Activated T-helper 2 cell treated with anti-CD3 and anti-CD28 coated beads, Interferon-gamma antibody, Interleukin-2, Interleukin-4, amounts not matched to agents 10 μg/mL and 5 μg/mL and 100 μg/mL, durations not matched to agents 14 hours and 24 hours and 36 hours (primary cell): ENCODE results near the gene SLC26A3. TPM values are rescaled to one million over a fixed set of nuclear protein-coding genes. Genes with fewer than 3 reads are reported as not detected.

Experiments
- DNase-seq: peaks from one replicate; pipeline ENCODE4 v3.0.0; 2021; ENCODE audit warnings: low spot score
- H3K27ac Mint-ChIP-seq: one replicate; pipeline ENCODE4 v1.8.0; 2021; ENCODE audit warnings: mixed read lengths
- H3K27me3 Mint-ChIP-seq: one replicate; pipeline ENCODE4 v1.8.0; 2021; ENCODE audit warnings: low read depth, mixed read lengths
- H3K36me3 Mint-ChIP-seq: one replicate; pipeline ENCODE4 v1.8.0; 2021; ENCODE audit warnings: low read depth, mixed read lengths
- H3K4me1 Mint-ChIP-seq: one replicate; pipeline ENCODE4 v1.8.0; 2021; ENCODE audit warnings: low read depth, mixed read lengths
- H3K4me3 Mint-ChIP-seq: one replicate; pipeline ENCODE4 v1.8.0; 2021; ENCODE audit warnings: low read depth, mild to moderate bottlenecking, moderate library complexity, mixed read lengths
- H3K9me3 Mint-ChIP-seq: one replicate; pipeline ENCODE4 v1.8.0; 2021; ENCODE audit warnings: mixed read lengths
- intact Hi-C: fragments of 100-400 bp; cut with micrococcal nuclease; formaldehyde crosslinking; loops from one replicate; pipeline ENCODE4 v1.15.1; 2023
- total RNA-seq: library from RNA; stranded (reverse); gene quantifications from 2 replicates; pipeline ENCODE4 v1.2.3, GENCODE V29; 2022

The SLC26A3 gene
- total RNA-seq, 1 donor from 2014 or later: not detected

- intact Hi-C loops: loop anchor here (5.0 kb wide), 1 partner anchor 163 kb away; the partner anchor contains the start of genes COG5 and DUS4L
- Mint-ChIP-seq H3K4me1 (no peaks in the 10 kb centered on the region), H3K36me3 (no peaks in the 10 kb centered on the region), H3K27ac (no peak overlapping the region), H3K4me3 (no peak overlapping the region), H3K9me3 (no peaks in the 10 kb centered on the region), H3K27me3 (peaks cover 21% of the 10 kb centered on the region)
- peak; percentile 17 for DNase-seq
Observed at GRCh38 chr7:107725138-107725740, 77.8 kb downstream of the SLC26A3 start.

- intact Hi-C loops: no loop called here
Observed at GRCh38 chr7:107723255-107723654, 79.8 kb downstream of the SLC26A3 start.

GRCh38 chr7:107721286-107721685, 81.7 kb downstream of the SLC26A3 start:
- Mint-ChIP-seq H3K27me3 (no peaks in the 10 kb centered on the region), H3K27ac (no peak overlapping the region), H3K4me3 (no peak overlapping the region), H3K36me3 (no peaks in the 10 kb centered on the region), H3K4me1 (peaks cover 6% of the 10 kb centered on the region), H3K9me3 (no peaks in the 10 kb centered on the region)
- DNase-seq: no peak
- intact Hi-C loops: loop anchor here (2.0 kb wide), 1 partner anchor 518 kb away; no protein-coding TSS in a partner anchor

More at GRCh38 chr7:107723255-107723654, 79.8 kb downstream of the SLC26A3 start:
- no peaks in the 10 kb centered on the region for H3K36me3 Mint-ChIP-seq
- peaks cover 13% of the 10 kb centered on the region for H3K27me3 Mint-ChIP-seq
- peaks cover 5% of the 10 kb centered on the region for H3K4me1 Mint-ChIP-seq
- DNase-seq: no peak
- H3K9me3 Mint-ChIP-seq: no peaks in the 10 kb centered on the region
- no peak overlapping the region for H3K27ac Mint-ChIP-seq
- no peak overlapping the region for H3K4me3 Mint-ChIP-seq

- Mint-ChIP-seq H3K36me3 (no peaks in the 10 kb centered on the region), H3K4me1 (peaks cover 6% of the 10 kb centered on the region), H3K4me3 (no peak overlapping the region), H3K9me3 (no peaks in the 10 kb centered on the region), H3K27me3 (no peaks in the 10 kb centered on the region), H3K27ac (no peak overlapping the region)
- intact Hi-C loops: no loop called here
- no peak for DNase-seq
Observed at GRCh38 chr7:107718456-107719193, 84.4 kb downstream of the SLC26A3 start.

GRCh38 chr7:107715531-107715930, 87.5 kb downstream of the SLC26A3 start:
- Mint-ChIP-seq H3K9me3 (no peaks in the 10 kb centered on the region), H3K27me3 (no peaks in the 10 kb centered on the region), H3K4me3 (no peak overlapping the region), H3K4me1 (peaks cover 6% of the 10 kb centered on the region), H3K27ac (no peak overlapping the region), H3K36me3 (peaks cover 3% of the 10 kb centered on the region)
- intact Hi-C loops: no loop called here
- DNase-seq: no peak

Other genes starting within 250 kb of the SLC26A3 start
- gene COG5, start 239.3 kb downstream of the SLC26A3 start, total RNA-seq: 35.2 and 36.0 TPM in 2 replicates
- gene DUS4L, start 239.3 kb downstream of the SLC26A3 start, total RNA-seq: 10.8 and 12.8 TPM in 2 replicates
- gene BCAP29, start 223.0 kb downstream of the SLC26A3 start, total RNA-seq: 46.6 and 52.0 TPM in 2 replicates
- 3.6 and 3.9 TPM in 2 replicates for gene SLC26A4, start 142.4 kb downstream of the SLC26A3 start, total RNA-seq
- 39.1 and 43.7 TPM in 2 replicates for gene CBLL1, start 59.1 kb downstream of the SLC26A3 start, total RNA-seq
- gene DLD, start 88.0 kb upstream of the SLC26A3 start, total RNA-seq: 104 and 108 TPM in 2 replicates
- gene LAMB1, start 199.9 kb upstream of the SLC26A3 start, total RNA-seq: 0.34 and 0.41 TPM in 2 replicates